Endothelial cell of umbilical vein (primary cell): ENCODE measurements around the gene STYXL1. TPM values are rescaled to one million over a fixed set of nuclear protein-coding genes. Genes with fewer than 3 reads are reported as not detected.

Experiments used
- BruUV-seq: library from RNA; stranded (reverse); fragments of 400-500 nt; replicated peaks from 2 replicates; lab custom pipeline; 2021; lab: Mats Ljungman, UMichigan
- CTCF ChIA-PET: fragments of 300-600, 350-600 bp; sonication (Branson Sonifier 250); formaldehyde crosslinking; loops from one replicate; lab custom pipeline; 2021; ENCODE audit warnings: antibody characterized with exemption, inconsistent platforms; lab: Charles Lee
- POLR2A ChIA-PET: fragments of 300-600, 350-600 bp; sonication (Branson Sonifier 250); formaldehyde crosslinking; loops from one replicate; lab custom pipeline; 2021; ENCODE audit warnings: antibody characterized with exemption, inconsistent platforms; lab: Charles Lee
- DNase-seq: peaks from one replicate; pipeline ENCODE4 v3.0.0-alpha.2; 2011; ENCODE audit warnings: low read depth, low spot score
- FAIRE-seq: peaks from 2 replicates; lab custom pipeline; 2011; peaks lifted over from hg19 to GRCh38; lab: Jason Lieb, UNC
- H2AFZ ChIP-seq: 2 replicates; pipeline ENCODE4 v1.6.0; 2012; ENCODE audit warnings: low read depth, low read length, control low read depth, inconsistent platforms
- H3K27ac ChIP-seq: 2 replicates; pipeline ENCODE4 v1.5.1; 2011; ENCODE audit warnings: low read depth, mild to moderate bottlenecking, control low read depth, low read length, moderate library complexity; ENCODE audit not compliant: insufficient read depth
- H3K27me3 ChIP-seq, 2 experiments: 2 replicates each; pipeline versions ENCODE4 v1.6.0 to v1.6.1; 2011; ENCODE audit warnings: low read length in 2 of 2, mixed read lengths in 1 of 2; ENCODE audit not compliant: control insufficient read depth in 2 of 2, insufficient read depth in 2 of 2
- H3K36me3 ChIP-seq, 2 experiments: 2 replicates in 1 of 2; 3 replicates in 1 of 2; pipeline ENCODE4 v1.5.1; 2011; ENCODE audit warnings: low read length in 2 of 2, mild to moderate bottlenecking in 1 of 2, moderate library complexity in 1 of 2; ENCODE audit not compliant: control insufficient read depth in 2 of 2, insufficient read depth in 2 of 2; ENCODE audit errors: extremely low read depth in 1 of 2
- H3K4me1 ChIP-seq: 3 replicates; pipeline ENCODE4 v1.5.1; 2011; ENCODE audit warnings: mild to moderate bottlenecking, low read length; ENCODE audit not compliant: control insufficient read depth, insufficient read depth; ENCODE audit errors: extremely low read depth
- H3K4me2 ChIP-seq: 2 replicates; pipeline ENCODE4 v1.6.1; 2011; ENCODE audit warnings: low read length, control low read depth, mixed read lengths; ENCODE audit not compliant: insufficient read depth
- H3K4me3 ChIP-seq, 3 experiments: fragments of 200-600 bp in 1 of 3; sonication (generic), shearing (Covaris generic) in 1 of 3; replicated peaks in 1 of 3; 2 replicates each; pipeline ENCODE4 v1.5.1; 2011 to 2016; ENCODE audit warnings: control low read depth in 3 of 3, low read length in 3 of 3, mild to moderate bottlenecking in 2 of 3, inconsistent platforms in 1 of 3, low read depth in 1 of 3, moderate library complexity in 1 of 3; ENCODE audit not compliant: insufficient read depth in 1 of 3
- H3K79me2 ChIP-seq: 2 replicates; pipeline ENCODE4 v1.6.0; 2012; ENCODE audit warnings: low read length, inconsistent platforms; ENCODE audit not compliant: control insufficient read depth, insufficient read depth
- H3K9ac ChIP-seq: replicated peaks from 2 replicates; pipeline ENCODE3; 2011; ENCODE audit warnings: low read length, control low read depth; ENCODE audit not compliant: insufficient read depth; ENCODE audit errors: extremely low read depth
- H3K9me1 ChIP-seq: replicated peaks from 3 replicates; pipeline ENCODE4 v1.6.0; 2011; ENCODE audit warnings: mild to moderate bottlenecking, low read length; ENCODE audit not compliant: control insufficient read depth, insufficient read depth; ENCODE audit errors: extremely low read depth
- H3K9me3 ChIP-seq: replicated peaks from 2 replicates; pipeline ENCODE4 v1.5.1; 2012; ENCODE audit warnings: low read length, inconsistent platforms; ENCODE audit not compliant: control insufficient read depth, insufficient read depth
- H4K20me1 ChIP-seq: replicated peaks from 2 replicates; pipeline ENCODE3; 2011; ENCODE audit warnings: mild to moderate bottlenecking, low read length; ENCODE audit not compliant: control insufficient read depth, insufficient read depth; ENCODE audit errors: extremely low read depth
- EZH2 ChIP-seq: IDR thresholded peaks from 2 replicates; pipeline ENCODE4 v1.6.1; 2012; ENCODE audit warnings: borderline replicate concordance, low read depth, mild to moderate bottlenecking, moderate library complexity, low read length, inconsistent platforms; ENCODE audit not compliant: severe bottlenecking
- FOS ChIP-seq: IDR thresholded peaks from 2 replicates; pipeline ENCODE4 v1.6.1; 2011; ENCODE audit warnings: mild to moderate bottlenecking, low read length, moderate library complexity, borderline replicate concordance; ENCODE audit not compliant: insufficient read depth
- GATA2 ChIP-seq: IDR thresholded peaks from 2 replicates; pipeline ENCODE4 v1.7.0; 2011; ENCODE audit warnings: low read depth, mild to moderate bottlenecking, moderate library complexity, mixed read lengths, low read length; ENCODE audit not compliant: insufficient read length, insufficient read depth
- JUN ChIP-seq: IDR thresholded peaks from 2 replicates; pipeline ENCODE4 v1.6.1; 2011; ENCODE audit warnings: borderline replicate concordance, low read depth; ENCODE audit not compliant: insufficient read length, insufficient read depth
- MYC ChIP-seq: IDR thresholded peaks from one replicate; pipeline ENCODE4 v1.6.1; 2011; ENCODE audit warnings: mild to moderate bottlenecking, low read depth, low read length
- POLR2A ChIP-seq: IDR thresholded peaks from 2 replicates; pipeline ENCODE4 v1.6.1; 2012; ENCODE audit warnings: low read depth, mild to moderate bottlenecking, control low read depth, low read length
- POLR2AphosphoS5 ChIP-seq: IDR thresholded peaks from 2 replicates; pipeline ENCODE4 v1.6.1; 2012; ENCODE audit warnings: low read depth, mild to moderate bottlenecking, control low read depth, low read length, moderate library complexity; ENCODE audit not compliant: insufficient read depth
- dilution Hi-C: fragments of 300-500 bp; cut with MboI; formaldehyde crosslinking; loops from one replicate; pipeline ENCODE4 v1.15.0; 2019; ENCODE audit warnings: low sequenced_read_pairs; ENCODE audit not compliant: extremely low pct_ligation_motif_present
- intact Hi-C: fragments of 100-400 bp; cut with micrococcal nuclease; formaldehyde crosslinking; loops from one replicate; pipeline ENCODE4 v1.10.0; 2022
- polyA plus RNA-seq, 4 experiments: library from polyadenylated mRNA; depleted of rRNA in 3 of 4; stranded (reverse) in 3 of 4; unstranded in 1 of 4; fragments of >200 nt; gene quantifications; 2 replicates each; pipeline versions ENCODE4 v1.2.1 to v1.2.3, GENCODE V29; 2011 to 2012; ENCODE audit warnings: missing spikeins in 1 of 4
- total RNA-seq: library from RNA; stranded (reverse); gene quantifications from 2 replicates; pipeline ENCODE4 v1.2.3, GENCODE V29; 2021
- TF ChIP-seq, protein P1 (sequence below), 2 donors: IDR thresholded peaks; 1 replicate in 1 of 2; 2 replicates in 1 of 2; pipeline ENCODE4 v1.5.1; 2011; ENCODE audit warnings: low read length in 2 of 2, mild to moderate bottlenecking in 2 of 2, moderate library complexity in 2 of 2, control low read depth in 1 of 2, inconsistent platforms in 1 of 2, low read depth in 1 of 2; ENCODE audit not compliant: insufficient read depth in 1 of 2; ENCODE audit errors: extremely low read depth in 1 of 2
- TF ChIP-seq, protein P2 (sequence below): IDR thresholded peaks from 2 replicates; pipeline ENCODE4 v1.6.1; 2011; ENCODE audit not compliant: insufficient read depth, insufficient read length

The STYXL1 gene
- total and polyA plus RNA-seq, 2 donors (not counting 3 experiments of a cell fraction or from before 2014, with no cell fraction given) = 23.0 to 67.6 TPM

DNA sequence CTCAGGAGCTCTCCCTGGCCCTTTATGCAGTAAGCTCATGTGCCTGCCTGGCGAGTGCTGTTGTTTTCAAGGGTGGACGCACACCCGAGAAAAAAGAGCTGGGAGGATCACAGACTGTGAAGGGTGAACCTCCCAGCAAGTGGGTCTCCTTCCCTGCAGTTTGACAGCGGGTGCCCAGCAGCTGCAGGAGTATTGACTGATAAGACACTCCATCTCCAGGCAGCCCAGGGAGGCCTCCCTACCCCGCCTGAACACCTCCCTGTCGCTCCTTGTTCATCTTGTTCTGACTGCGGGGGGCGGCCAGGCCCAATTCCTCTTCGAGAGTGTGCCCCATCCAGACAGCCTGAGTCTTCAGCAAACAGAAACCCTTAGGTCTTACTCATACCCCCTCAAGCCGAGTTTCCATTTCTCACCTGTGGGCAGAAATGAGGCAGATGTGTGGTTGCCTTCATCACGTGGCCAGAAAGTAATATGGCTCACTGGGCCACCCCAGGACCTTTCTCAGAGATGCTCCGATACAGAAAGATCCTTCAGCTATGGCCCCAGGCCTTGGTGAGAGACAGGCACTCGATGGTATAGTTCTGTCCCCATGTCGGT lies 17.3 kb upstream of the STYXL1 start:
- CTCF ChIA-PET = no interaction called here
- no peaks in the 10 kb centered on the region for H3K27me3 ChIP-seq
- dilution Hi-C loops = no loop called here
- no peak overlapping the region for H2AFZ ChIP-seq
- H3K36me3 ChIP-seq = peaks cover 11 to 47% of the 10 kb centered on the region in 2 experiments
- no peaks in the 10 kb centered on the region for H3K79me2 ChIP-seq
- TF ChIP-seq MYC (no peak), GATA2 (no peak), POLR2A (no peak), POLR2AphosphoS5 (no peak), EZH2 (no peak), JUN (no peak), FOS (no peak)
- TF ChIP-seq, protein P1, sequence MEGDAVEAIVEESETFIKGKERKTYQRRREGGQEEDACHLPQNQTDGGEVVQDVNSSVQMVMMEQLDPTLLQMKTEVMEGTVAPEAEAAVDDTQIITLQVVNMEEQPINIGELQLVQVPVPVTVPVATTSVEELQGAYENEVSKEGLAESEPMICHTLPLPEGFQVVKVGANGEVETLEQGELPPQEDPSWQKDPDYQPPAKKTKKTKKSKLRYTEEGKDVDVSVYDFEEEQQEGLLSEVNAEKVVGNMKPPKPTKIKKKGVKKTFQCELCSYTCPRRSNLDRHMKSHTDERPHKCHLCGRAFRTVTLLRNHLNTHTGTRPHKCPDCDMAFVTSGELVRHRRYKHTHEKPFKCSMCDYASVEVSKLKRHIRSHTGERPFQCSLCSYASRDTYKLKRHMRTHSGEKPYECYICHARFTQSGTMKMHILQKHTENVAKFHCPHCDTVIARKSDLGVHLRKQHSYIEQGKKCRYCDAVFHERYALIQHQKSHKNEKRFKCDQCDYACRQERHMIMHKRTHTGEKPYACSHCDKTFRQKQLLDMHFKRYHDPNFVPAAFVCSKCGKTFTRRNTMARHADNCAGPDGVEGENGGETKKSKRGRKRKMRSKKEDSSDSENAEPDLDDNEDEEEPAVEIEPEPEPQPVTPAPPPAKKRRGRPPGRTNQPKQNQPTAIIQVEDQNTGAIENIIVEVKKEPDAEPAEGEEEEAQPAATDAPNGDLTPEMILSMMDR (IDR thresholded peaks at IDR 0.05; ENCODE audit: extremely low read depth in 1 of 2, insufficient read depth in 1 of 2, low read depth in 1 of 2, low read length in 2 of 2) = no peak
- TF ChIP-seq, protein P2, sequence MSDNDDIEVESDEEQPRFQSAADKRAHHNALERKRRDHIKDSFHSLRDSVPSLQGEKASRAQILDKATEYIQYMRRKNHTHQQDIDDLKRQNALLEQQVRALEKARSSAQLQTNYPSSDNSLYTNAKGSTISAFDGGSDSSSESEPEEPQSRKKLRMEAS = no peak
- FAIRE-seq (no peak), DNase-seq (no peak)
- H3K27ac ChIP-seq = no peak overlapping the region
- H3K4me1 ChIP-seq = no peaks in the 10 kb centered on the region
- H4K20me1 ChIP-seq = no peaks in the 10 kb centered on the region
- H3K9me3 ChIP-seq = no peaks in the 10 kb centered on the region
- intact Hi-C loops = no loop called here
- H3K9ac ChIP-seq = no peak overlapping the region
- POLR2A ChIA-PET = no interaction called here
- H3K9me1 ChIP-seq = no peaks in the 10 kb centered on the region
- no peak overlapping the region for H3K4me3 ChIP-seq
- no TSS peak for BruUV-seq
- no peak overlapping the region for H3K4me2 ChIP-seq
